Activated CD8-positive, alpha-beta T cell treated with anti-CD3 and anti-CD28 coated beads for 36 hours (primary cell): ENCODE measurements around the gene GRID2. TPM values are rescaled to one million over a fixed set of nuclear protein-coding genes. Genes with fewer than 3 reads are reported as not detected.

Experiments used
- ATAC-seq: fragments of 200-7000 bp; cut with Tn5 transposase; one replicate; pipeline ENCODE4 v1.10.0; 2021; ENCODE audit warnings: mild to moderate bottlenecking, moderate library complexity
- CTCF ChIA-PET: fragments of 350-600 bp; sonication (Branson Sonifier 250); formaldehyde crosslinking; loops from one replicate; lab custom pipeline; 2021; ENCODE audit warnings: antibody characterized with exemption; lab: Charles Lee
- POLR2A ChIA-PET: fragments of 350-600 bp; sonication (Branson Sonifier 250); formaldehyde crosslinking; loops from one replicate; lab custom pipeline; 2021; ENCODE audit warnings: antibody characterized with exemption; lab: Charles Lee
- DNase-seq: peaks from one replicate; pipeline ENCODE4 v3.0.0-alpha.2; 2020
- H3K27ac Mint-ChIP-seq: one replicate; pipeline ENCODE4 v1.8.0; 2021; ENCODE audit warnings: mild to moderate bottlenecking, mixed read lengths
- H3K27me3 Mint-ChIP-seq: one replicate; pipeline ENCODE4 v1.8.0; 2021; ENCODE audit warnings: mixed read lengths
- H3K36me3 Mint-ChIP-seq: one replicate; pipeline ENCODE4 v1.8.0; 2021; ENCODE audit warnings: low read depth, mixed read lengths
- H3K4me1 Mint-ChIP-seq: one replicate; pipeline ENCODE4 v1.8.0; 2021; ENCODE audit warnings: low read depth, mixed read lengths
- H3K4me3 Mint-ChIP-seq: one replicate; pipeline ENCODE4 v1.8.0; 2021; ENCODE audit warnings: mild to moderate bottlenecking, moderate library complexity, mixed read lengths
- H3K9me3 Mint-ChIP-seq: one replicate; pipeline ENCODE4 v1.8.0; 2021; ENCODE audit warnings: mixed read lengths
- CTCF ChIP-seq: fragments of 200-600 bp; IDR thresholded peaks from one replicate; pipeline ENCODE4 v1.8.0; 2022; ENCODE audit warnings: antibody characterized with exemption, mild to moderate bottlenecking
- intact Hi-C: fragments of 100-400 bp; cut with micrococcal nuclease; formaldehyde crosslinking; loops from one replicate; pipeline ENCODE4 v1.10.0; 2022
- total RNA-seq, 2 experiments: library from RNA; stranded (reverse); gene quantifications; one replicate each; pipeline ENCODE4 v1.2.3, GENCODE V29; 2021

Gene GRID2
- total RNA-seq, 2 experiments from 2014 or later: not detected

- ChIA-PET CTCF (interaction anchor here (0.7 kb wide), 1 partner anchor 65 kb away, joined by 3 read pairs; no protein-coding TSS in a partner anchor), POLR2A (interaction anchor here (0.6 kb wide), 1 partner anchor 60 kb away, joined by 3 read pairs; no protein-coding TSS in a partner anchor)
- Mint-ChIP-seq H3K36me3 (peaks cover 1% of the 10 kb centered on the region), H3K27me3 (peaks cover 27% of the 10 kb centered on the region), H3K9me3 (no peaks in the 10 kb centered on the region), H3K4me1 (no peaks in the 10 kb centered on the region), H3K4me3 (no peak overlapping the region), H3K27ac (no peak overlapping the region)
- DNase-seq (no peak), ATAC-seq (no peak)
- no peak for TF ChIP-seq CTCF
- intact Hi-C loops: no loop called here
These were observed 840 bp downstream of the GRID2 start for GRCh38 chr4:92304606-92305005.

- H3K9me3 Mint-ChIP-seq: no peaks in the 10 kb centered on the region
- H3K4me1 Mint-ChIP-seq: no peaks in the 10 kb centered on the region
- H3K27ac Mint-ChIP-seq: no peak overlapping the region
- POLR2A ChIA-PET: interaction anchor here (0.6 kb wide), 1 partner anchor 59 kb away, joined by 3 read pairs; no protein-coding TSS in a partner anchor
- DNase-seq: no peak
- peaks cover 27% of the 10 kb centered on the region for H3K27me3 Mint-ChIP-seq
- TF ChIP-seq CTCF: no peak
- CTCF ChIA-PET: no interaction called here
- intact Hi-C loops: no loop called here
- peaks cover 1% of the 10 kb centered on the region for H3K36me3 Mint-ChIP-seq
- ATAC-seq: no peak
- H3K4me3 Mint-ChIP-seq: no peak overlapping the region
These were observed 1.5 kb downstream of the GRID2 start for GRCh38 chr4:92305148-92305877.

GRCh38 chr4:92305878-92306520 is 2.2 kb downstream of the GRID2 start:
- ChIA-PET CTCF (no interaction called here), POLR2A (no interaction called here)
- Mint-ChIP-seq H3K27ac (no peak overlapping the region), H3K36me3 (peaks cover 1% of the 10 kb centered on the region), H3K4me3 (no peak overlapping the region), H3K9me3 (no peaks in the 10 kb centered on the region), H3K27me3 (peaks cover 27% of the 10 kb centered on the region), H3K4me1 (no peaks in the 10 kb centered on the region)
- intact Hi-C loops: no loop called here
- no peak for DNase-seq
- TF ChIP-seq CTCF: no peak
- no peak for ATAC-seq

GRCh38 chr4:92307181-92307580 is 3.4 kb downstream of the GRID2 start:
- ChIA-PET POLR2A (no interaction called here), CTCF (no interaction called here)
- DNase-seq (no peak), ATAC-seq (no peak)
- Mint-ChIP-seq H3K36me3 (peaks cover 1% of the 10 kb centered on the region), H3K4me1 (no peaks in the 10 kb centered on the region), H3K4me3 (no peak overlapping the region), H3K27ac (no peak overlapping the region), H3K9me3 (peaks cover under 1% of the 10 kb centered on the region), H3K27me3 (peaks cover 27% of the 10 kb centered on the region)
- TF ChIP-seq CTCF: no peak
- intact Hi-C loops: no loop called here

GRCh38 chr4:92307866-92308265 is 4.1 kb downstream of the GRID2 start:
- no peak overlapping the region for H3K4me3 Mint-ChIP-seq
- intact Hi-C loops: no loop called here
- peaks cover 1% of the 10 kb centered on the region for H3K36me3 Mint-ChIP-seq
- no peak for DNase-seq
- no peak for TF ChIP-seq CTCF
- no peaks in the 10 kb centered on the region for H3K4me1 Mint-ChIP-seq
- H3K27ac Mint-ChIP-seq: no peak overlapping the region
- peaks cover 22% of the 10 kb centered on the region for H3K27me3 Mint-ChIP-seq
- peaks cover 2% of the 10 kb centered on the region for H3K9me3 Mint-ChIP-seq
- POLR2A ChIA-PET: no interaction called here
- CTCF ChIA-PET: no interaction called here
- no peak for ATAC-seq
